ENCODE data around the gene KRT20. TPM values are rescaled to one million over a fixed set of nuclear protein-coding genes. Genes with fewer than 3 reads are reported as not detected.
A peak's percentile ranks its signal among the peaks of the same experiment; 100 is the strongest.

The KRT20 gene
- total and polyA plus RNA-seq, 2 donors (not counting 3 experiments of a cell fraction or from before 2014, with no cell fraction given), result not detected

GRCh38 chr17:40903129-40903847 is 18.2 kb upstream of the KRT20 start:
- BruUV-seq (replicated peaks), result no TSS peak
- H3K36me3 ChIP-seq (ENCODE audit: control insufficient read depth in 2 of 2, extremely low read depth in 1 of 2, insufficient read depth in 2 of 2, low read length in 2 of 2), result no peaks in the 10 kb centered on the region
- no peak overlapping the region for H2AFZ ChIP-seq (ENCODE audit: low read depth, low read length)
- intact Hi-C loops (cut with micrococcal nuclease) (no loop called here), dilution Hi-C loops (cut with MboI; ENCODE audit: extremely low pct_ligation_motif_present, low sequenced_read_pairs) (no loop called here)
- H3K4me1 ChIP-seq (ENCODE audit: control insufficient read depth, extremely low read depth, insufficient read depth, low read length), result no peaks in the 10 kb centered on the region
- H3K9me3 ChIP-seq (replicated peaks; ENCODE audit: control insufficient read depth, insufficient read depth, low read length), result no peaks in the 10 kb centered on the region
- POLR2A ChIA-PET, result no interaction called here
- no peaks in the 10 kb centered on the region for H3K9me1 ChIP-seq (replicated peaks; ENCODE audit: control insufficient read depth, extremely low read depth, insufficient read depth, low read length)
- no peak for DNase-seq (ENCODE audit: low read depth, low spot score)
- H3K4me2 ChIP-seq (ENCODE audit: insufficient read depth, low read length), result no peak overlapping the region
- CTCF ChIA-PET, result interaction anchor here (1.0 to 4.0 kb wide), 2 partner anchors 646 to 760 kb away, joined by 3 to 20 read pairs; no protein-coding TSS in a partner anchor
- H3K27ac ChIP-seq (ENCODE audit: insufficient read depth, low read depth, low read length), result no peak overlapping the region
- H3K4me3 ChIP-seq (replicated peaks in 1 of 3; ENCODE audit: insufficient read depth in 1 of 3, low read depth in 1 of 3, low read length in 3 of 3), result no peak overlapping the region
- FAIRE-seq, result no peak
- no peaks in the 10 kb centered on the region for H3K79me2 ChIP-seq (ENCODE audit: control insufficient read depth, insufficient read depth, low read length)
- TF ChIP-seq POLR2A (IDR thresholded peaks at IDR 0.05; ENCODE audit: low read depth, low read length) (no peak), FOS (IDR thresholded peaks at IDR 0.05; ENCODE audit: borderline replicate concordance, insufficient read depth, low read length) (peak; percentile 16), GATA2 (IDR thresholded peaks at IDR 0.05; ENCODE audit: insufficient read depth, insufficient read length, low read depth, low read length) (no peak), MYC (IDR thresholded peaks at IDR 0.05; ENCODE audit: low read depth, low read length) (no peak)
- TF ChIP-seq, protein P1, sequence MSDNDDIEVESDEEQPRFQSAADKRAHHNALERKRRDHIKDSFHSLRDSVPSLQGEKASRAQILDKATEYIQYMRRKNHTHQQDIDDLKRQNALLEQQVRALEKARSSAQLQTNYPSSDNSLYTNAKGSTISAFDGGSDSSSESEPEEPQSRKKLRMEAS (IDR thresholded peaks at IDR 0.05; ENCODE audit: insufficient read depth, insufficient read length), result no peak
- H4K20me1 ChIP-seq (replicated peaks; ENCODE audit: control insufficient read depth, extremely low read depth, insufficient read depth, low read length), result no peaks in the 10 kb centered on the region
- H3K9ac ChIP-seq (replicated peaks; ENCODE audit: extremely low read depth, insufficient read depth, low read length), result no peak overlapping the region
- H3K27me3 ChIP-seq (ENCODE audit: control insufficient read depth in 2 of 2, insufficient read depth in 2 of 2, low read length in 2 of 2), result peaks cover 0 to 4% of the 10 kb centered on the region in 2 experiments

DNA sequence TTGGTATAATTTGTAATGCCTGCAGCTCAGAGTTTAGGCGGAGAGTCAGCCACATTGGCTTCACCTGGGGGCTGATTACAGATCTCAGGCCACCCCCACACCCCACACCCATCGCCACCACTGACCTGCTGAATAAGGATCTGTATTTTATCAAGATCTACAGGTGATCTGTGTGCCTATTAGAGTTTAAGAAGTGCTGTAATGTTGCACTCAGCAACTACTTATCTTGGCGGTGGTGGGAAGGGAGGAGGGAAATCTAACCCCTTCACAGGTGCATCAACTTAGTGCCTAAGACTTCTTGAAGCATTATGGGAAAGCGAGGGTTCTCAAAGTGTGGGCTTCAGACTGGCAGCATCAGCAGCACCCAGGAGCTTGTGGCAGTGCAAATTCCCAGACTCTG is 17.5 kb upstream of the KRT20 start:
- TF ChIP-seq, protein P1 (IDR thresholded peaks at IDR 0.05; ENCODE audit: insufficient read depth, insufficient read length), result no peak
- TF ChIP-seq POLR2A (IDR thresholded peaks at IDR 0.05; ENCODE audit: low read depth, low read length), result no peak
- no peak for TF ChIP-seq FOS (IDR thresholded peaks at IDR 0.05; ENCODE audit: borderline replicate concordance, insufficient read depth, low read length)
- TF ChIP-seq EZH2 (IDR thresholded peaks at IDR 0.05; ENCODE audit: borderline replicate concordance, low read depth, low read length, severe bottlenecking), result no peak
- TF ChIP-seq MYC (IDR thresholded peaks at IDR 0.05; ENCODE audit: low read depth, low read length), result no peak
- TF ChIP-seq JUN (IDR thresholded peaks at IDR 0.05; ENCODE audit: borderline replicate concordance, insufficient read depth, insufficient read length, low read depth), result no peak
- FAIRE-seq, result no peak
- DNase-seq (ENCODE audit: low read depth, low spot score), result no peak
- Histone ChIP-seq H3K9me1 (replicated peaks; ENCODE audit: control insufficient read depth, extremely low read depth, insufficient read depth, low read length) (no peaks in the 10 kb centered on the region), H3K4me3 (replicated peaks in 1 of 3; ENCODE audit: insufficient read depth in 1 of 3, low read depth in 1 of 3, low read length in 3 of 3) (no peak overlapping the region), H3K9ac (replicated peaks; ENCODE audit: extremely low read depth, insufficient read depth, low read length) (no peak overlapping the region), H3K9me3 (replicated peaks; ENCODE audit: control insufficient read depth, insufficient read depth, low read length) (no peaks in the 10 kb centered on the region), H3K27me3 (ENCODE audit: control insufficient read depth in 2 of 2, insufficient read depth in 2 of 2, low read length in 2 of 2) (peaks cover 0 to 4% of the 10 kb centered on the region in 2 experiments), H3K36me3 (ENCODE audit: control insufficient read depth in 2 of 2, extremely low read depth in 1 of 2, insufficient read depth in 2 of 2, low read length in 2 of 2) (no peaks in the 10 kb centered on the region), H3K4me1 (ENCODE audit: control insufficient read depth, extremely low read depth, insufficient read depth, low read length) (no peaks in the 10 kb centered on the region), H4K20me1 (replicated peaks; ENCODE audit: control insufficient read depth, extremely low read depth, insufficient read depth, low read length) (no peaks in the 10 kb centered on the region), H2AFZ (ENCODE audit: low read depth, low read length) (no peak overlapping the region), H3K79me2 (ENCODE audit: control insufficient read depth, insufficient read depth, low read length) (no peaks in the 10 kb centered on the region), H3K27ac (ENCODE audit: insufficient read depth, low read depth, low read length) (no peak overlapping the region), H3K4me2 (ENCODE audit: insufficient read depth, low read length) (no peak overlapping the region)
- dilution Hi-C loops (cut with MboI; ENCODE audit: extremely low pct_ligation_motif_present, low sequenced_read_pairs) (no loop called here), intact Hi-C loops (cut with micrococcal nuclease) (no loop called here)
- ChIA-PET POLR2A (no interaction called here), CTCF (interaction anchor here (0.9 to 4.0 kb wide), 4 partner anchors 39 to 760 kb away, joined by 3 to 20 read pairs (median 4); no protein-coding TSS in a partner anchor)
- no TSS peak for BruUV-seq (replicated peaks)

Data from endothelial cell of umbilical vein (primary cell).